Bronchus fibroblast of lung (primary cell): ENCODE results near the gene SGCB. TPM values are rescaled to one million over a fixed set of nuclear protein-coding genes. Genes with fewer than 3 reads are reported as not detected.

Experiments
- total RNA-seq: library from RNA; depleted of rRNA; stranded (reverse); fragments of >200 nt; gene quantifications from 2 replicates; pipeline ENCODE4 v1.2.3, GENCODE V29; 2015

The SGCB gene
- total RNA-seq, result 16.0 and 16.4 TPM in 2 replicates

DNA sequence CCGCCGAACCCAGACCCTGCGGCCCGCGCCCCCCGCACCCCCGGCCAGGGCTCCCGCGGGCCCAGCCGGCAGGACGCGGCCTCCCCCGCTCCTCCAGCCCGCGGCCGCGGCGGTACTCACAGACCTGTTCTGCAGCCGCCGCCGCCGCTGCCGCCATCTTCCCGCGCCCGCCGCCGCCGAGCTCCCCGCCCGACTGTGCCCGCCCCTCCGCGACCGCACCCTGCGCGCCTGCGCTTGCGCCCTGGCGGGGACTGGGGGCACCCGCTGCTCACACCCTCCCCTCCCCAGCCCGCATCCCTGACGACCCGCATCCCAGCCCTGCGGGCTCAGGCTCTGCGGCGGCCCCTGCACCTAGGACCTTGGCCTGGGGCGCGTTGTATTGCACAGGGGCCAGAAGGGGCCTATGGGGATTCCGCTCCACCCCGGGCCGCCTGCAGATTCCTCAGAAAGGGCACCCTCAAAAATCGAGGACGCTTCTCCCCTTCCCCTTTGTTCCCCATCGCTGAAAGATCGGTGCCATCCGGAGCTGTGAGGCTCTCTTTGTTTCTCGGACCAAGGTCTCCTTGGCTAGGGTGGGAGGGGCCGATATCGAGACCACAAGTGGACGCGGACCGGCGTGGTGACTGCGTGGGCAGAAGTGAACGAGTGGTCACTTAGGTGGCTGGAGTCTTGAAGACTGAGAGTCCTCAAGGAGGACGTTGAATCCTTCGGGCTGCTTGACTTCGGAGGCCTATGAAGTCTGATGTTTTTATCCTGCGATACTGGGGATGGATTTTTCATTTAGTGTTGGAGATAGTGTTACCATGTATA, at the start of gene SGCB:
Gene SGCB, minus strand, starts transcription at position 197 of the 810 bp plus-strand sequence. Its CDS starts 40 bp downstream, at position 157.

GRCh38 chr4:52051213-52051614, 13.1 kb upstream of the SGCB start, which contains the start of gene SPATA18:
Gene SPATA18 (plus strand): TSS chr4:52051304. CDS start chr4:52051705, 401 bp downstream.

DNA sequence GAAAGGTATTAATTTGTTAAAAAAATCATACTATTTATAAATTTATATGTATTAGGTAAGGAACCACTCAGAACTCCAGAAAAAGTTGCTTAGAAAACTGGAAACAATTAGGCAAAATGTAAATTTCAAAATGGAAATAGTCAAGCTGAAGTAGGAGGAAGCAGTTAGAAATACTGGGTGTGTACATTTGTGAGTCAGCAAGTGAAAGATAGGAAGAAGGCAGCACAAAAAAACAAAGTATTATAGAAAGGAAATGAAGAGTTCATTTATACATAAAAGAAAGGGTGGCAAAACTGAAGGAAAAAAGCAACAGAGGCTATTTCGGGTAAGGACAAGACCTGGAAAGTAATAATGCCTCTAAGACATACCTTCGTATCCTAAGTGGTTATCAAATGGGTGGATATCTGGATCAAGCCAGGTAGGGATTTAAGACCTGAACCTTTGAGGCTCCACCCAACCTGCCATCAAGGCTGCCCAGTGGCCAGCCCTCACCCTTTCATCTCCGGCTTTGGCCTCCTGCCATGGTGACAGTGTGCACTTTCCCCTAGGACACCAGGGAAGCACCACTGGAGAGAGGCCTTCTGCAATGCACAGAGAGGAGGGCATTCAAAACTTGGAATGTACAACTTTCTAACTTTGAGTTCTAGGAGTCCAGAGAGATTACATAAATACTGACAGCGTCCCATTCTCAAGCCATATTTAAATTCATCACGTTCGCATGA, 18.0 kb downstream of the SGCB start, which contains the start of gene LRRC66:
Gene LRRC66, minus strand, starts transcription at position 428 of the 722 bp plus-strand sequence. CDS start 2,750 bp downstream, outside the sequence.

Other genes starting within 250 kb of the SGCB start
- 10.0 and 16.6 TPM in 2 replicates for gene DCUN1D4, start 195.1 kb downstream of the SGCB start, total RNA-seq
- gene LRRC66, start 17.9 kb downstream of the SGCB start, total RNA-seq, result 0.15 and 0.17 TPM in 2 replicates
- gene SPATA18, start 13.0 kb upstream of the SGCB start, total RNA-seq, result 2.9 and 3.1 TPM in 2 replicates